H1 (cell line): Measurements from ENCODE around the gene H2AZ2. TPM values are rescaled to one million over a fixed set of nuclear protein-coding genes. Genes with fewer than 3 reads are reported as not detected.

Experiments used
- CTCF ChIA-PET: fragments of 300-600 bp; sonication (Branson Sonifier 250); formaldehyde crosslinking; loops from one replicate; lab custom pipeline; 2021; ENCODE audit not compliant: partially characterized antibody; lab: Charles Lee
- POLR2A ChIA-PET: fragments of 300-600 bp; sonication (Branson Sonifier 250); formaldehyde crosslinking; loops from one replicate; lab custom pipeline; 2021; ENCODE audit warnings: inconsistent platforms; ENCODE audit not compliant: partially characterized antibody; lab: Charles Lee
- DNase-seq, 2 experiments: peaks; one replicate each; pipeline versions ENCODE4 v3.0.0 to v3.0.0-alpha.2; 2010 to 2022; ENCODE audit warnings: low spot score in 2 of 2, low read depth in 1 of 2, mixed read lengths in 1 of 2
- FAIRE-seq: peaks from 2 replicates; lab custom pipeline; 2011; peaks lifted over from hg19 to GRCh38; lab: Jason Lieb, UNC
- H2AFZ ChIP-seq: 2 replicates; pipeline ENCODE4 v1.8.1; 2012; ENCODE audit warnings: low read length, inconsistent platforms
- H2AK5ac ChIP-seq: 2 replicates; pipeline ENCODE4 v1.6.1; 2013; ENCODE audit warnings: low read depth, low read length
- H2BK120ac ChIP-seq: replicated peaks from 2 replicates; pipeline ENCODE3; 2013; ENCODE audit warnings: low read depth, low read length, inconsistent platforms
- H2BK12ac ChIP-seq: 2 replicates; pipeline ENCODE4 v1.6.1; 2013; ENCODE audit warnings: low read depth, low read length
- H2BK15ac ChIP-seq: 2 replicates; pipeline ENCODE4 v1.6.1; 2013; ENCODE audit warnings: low read length
- H2BK20ac ChIP-seq: 2 replicates; pipeline ENCODE4 v1.6.1; 2013; ENCODE audit warnings: low read length
- H2BK5ac ChIP-seq: 2 replicates; pipeline ENCODE4 v1.6.1; 2013; ENCODE audit warnings: low read depth, low read length
- H3K14ac ChIP-seq: 2 replicates; pipeline ENCODE4 v1.6.1; 2013; ENCODE audit warnings: inconsistent platforms; ENCODE audit not compliant: insufficient read length
- H3K18ac ChIP-seq: 2 replicates; pipeline ENCODE4 v1.6.1; 2013; ENCODE audit warnings: low read length; ENCODE audit errors: extremely low read depth
- H3K23ac ChIP-seq: 2 replicates; pipeline ENCODE4 v1.6.1; 2013; ENCODE audit warnings: inconsistent platforms; ENCODE audit not compliant: insufficient read length
- H3K23me2 ChIP-seq: 2 replicates; pipeline ENCODE4 v1.6.1; 2013; ENCODE audit warnings: low read depth, low read length
- H3K27ac ChIP-seq: 2 replicates; pipeline ENCODE4 v1.6.1; 2011; ENCODE audit warnings: low read depth, low read length, inconsistent platforms
- H3K27me3 ChIP-seq, 4 experiments: replicated peaks in 1 of 4; 1 replicate in 1 of 4; 2 replicates in 3 of 4; pipeline versions ENCODE4 v1.6.1 to v1.8.1; 2011 to 2013; ENCODE audit warnings: low read length in 3 of 4, mild to moderate bottlenecking in 3 of 4, inconsistent platforms in 2 of 4, mixed read lengths in 2 of 4, moderate library complexity in 1 of 4; ENCODE audit not compliant: control insufficient read depth in 3 of 4, insufficient read depth in 3 of 4; ENCODE audit errors: extremely low read depth in 1 of 4
- H3K36me3 ChIP-seq, 4 experiments: 2 replicates each; pipeline versions ENCODE4 v1.6.1 to v1.8.1; 2011 to 2013; ENCODE audit warnings: mild to moderate bottlenecking in 4 of 4, low read length in 3 of 4, moderate library complexity in 2 of 4, control low read depth in 1 of 4, inconsistent platforms in 1 of 4; ENCODE audit not compliant: insufficient read depth in 4 of 4, control insufficient read depth in 2 of 4
- H3K4ac ChIP-seq: replicated peaks from 2 replicates; pipeline ENCODE3; 2013; ENCODE audit warnings: low read length, low read depth, mixed read lengths, inconsistent platforms; ENCODE audit not compliant: insufficient read length
- H3K4me1 ChIP-seq, 4 experiments: replicated peaks in 1 of 4; 1 replicate in 1 of 4; 2 replicates in 3 of 4; pipeline versions ENCODE4 v1.6.1 to v1.8.1; 2011 to 2013; ENCODE audit warnings: low read length in 3 of 4, inconsistent platforms in 2 of 4, mixed read lengths in 1 of 4; ENCODE audit not compliant: insufficient read depth in 4 of 4, control insufficient read depth in 3 of 4
- H3K4me2 ChIP-seq, 2 experiments: 2 replicates each; pipeline versions ENCODE4 v1.6.1 to v1.8.1; 2011 to 2013; ENCODE audit warnings: low read depth in 2 of 2, low read length in 2 of 2, control low read depth in 1 of 2, inconsistent platforms in 1 of 2, mild to moderate bottlenecking in 1 of 2; ENCODE audit not compliant: insufficient read depth in 1 of 2
- H3K4me3 ChIP-seq, 4 experiments: fragments of 200-600, 300-600 bp in 1 of 4; sonication (generic), shearing (Covaris generic), sonication (Bioruptor Twin) in 1 of 4; 2 replicates each; pipeline versions ENCODE4 v1.5.1 to v1.8.1; 2011 to 2016; ENCODE audit warnings: low read length in 4 of 4, low read depth in 3 of 4, control low read depth in 2 of 4, inconsistent platforms in 2 of 4, mild to moderate bottlenecking in 2 of 4, mixed read lengths in 1 of 4, moderate library complexity in 1 of 4; ENCODE audit not compliant: insufficient read depth in 2 of 4; ENCODE audit errors: extremely low read depth in 1 of 4
- H3K56ac ChIP-seq: replicated peaks from 2 replicates; pipeline ENCODE3; 2013; ENCODE audit warnings: low read depth, mild to moderate bottlenecking, mixed read lengths, low read length, inconsistent platforms; ENCODE audit not compliant: insufficient read length
- H3K79me1 ChIP-seq: 2 replicates; pipeline ENCODE4 v1.6.1; 2013; ENCODE audit warnings: low read depth, low read length, control low read depth
- H3K79me2 ChIP-seq, 2 experiments: 2 replicates each; pipeline versions ENCODE4 v1.6.1 to v1.8.1; 2012 to 2013; ENCODE audit warnings: low read length in 2 of 2, mild to moderate bottlenecking in 2 of 2, inconsistent platforms in 1 of 2; ENCODE audit not compliant: insufficient read depth in 2 of 2, control insufficient read depth in 1 of 2
- H3K9ac ChIP-seq, 4 experiments: replicated peaks in 1 of 4; 1 replicate in 1 of 4; 2 replicates in 3 of 4; pipeline versions ENCODE4 v1.6.1 to v1.8.1; 2011 to 2013; ENCODE audit warnings: low read depth in 3 of 4, low read length in 3 of 4, control low read depth in 2 of 4, mild to moderate bottlenecking in 2 of 4, moderate library complexity in 2 of 4, inconsistent platforms in 1 of 4; ENCODE audit errors: extremely low read depth in 1 of 4
- H3K9me3 ChIP-seq, 2 experiments: 2 replicates each; pipeline versions ENCODE4 v1.6.1 to v1.8.1; 2012 to 2013; ENCODE audit warnings: mild to moderate bottlenecking in 2 of 2, moderate library complexity in 2 of 2, control low read depth in 1 of 2, inconsistent platforms in 1 of 2, low read depth in 1 of 2, low read length in 1 of 2, mixed read lengths in 1 of 2; ENCODE audit not compliant: insufficient read depth in 2 of 2
- H4K20me1 ChIP-seq, 2 experiments: replicated peaks in 1 of 2; 2 replicates each; pipeline versions ENCODE3 to v1.8.1; 2011 to 2013; ENCODE audit warnings: inconsistent platforms in 2 of 2, low read length in 2 of 2, mild to moderate bottlenecking in 1 of 2; ENCODE audit not compliant: insufficient read depth in 2 of 2, control insufficient read depth in 1 of 2
- H4K5ac ChIP-seq: 2 replicates; pipeline ENCODE4 v1.6.1; 2013; ENCODE audit warnings: low read length, low read depth, mixed read lengths, inconsistent platforms; ENCODE audit not compliant: insufficient read length
- H4K8ac ChIP-seq: 2 replicates; pipeline ENCODE4 v1.8.0; 2013; ENCODE audit warnings: mild to moderate bottlenecking, moderate library complexity, low read length, inconsistent platforms; ENCODE audit not compliant: insufficient read depth; ENCODE audit errors: extremely low read depth
- H4K91ac ChIP-seq: replicated peaks from 2 replicates; pipeline ENCODE3; 2013; ENCODE audit warnings: low read length, mixed read lengths, inconsistent platforms; ENCODE audit not compliant: insufficient read length
- PHF8 ChIP-seq: fragments of 200-600 bp; sonication (generic); conservative IDR thresholded peaks from 2 replicates; pipeline ENCODE4 v1.7.1; 2012; ENCODE audit warnings: low read depth, mild to moderate bottlenecking, inconsistent platforms, low read length, moderate library complexity
- WGBS, 2 experiments: shearing (Covaris generic) in 1 of 2; methylation state at CpG; one replicate each; pipeline versions ENCODE4 v1.1.6 to v1.1.7; 2013 to 2015; ENCODE audit warnings: low lambda C conversion rate in 2 of 2, mixed read lengths in 2 of 2, inconsistent platforms in 1 of 2, low coverage in 1 of 2, missing lambda C conversion rate in 1 of 2; ENCODE audit not compliant: insufficient replicate concordance in 2 of 2, insufficient coverage in 1 of 2, insufficient read length in 1 of 2; ENCODE audit errors: extremely low coverage in 1 of 2, missing lambda C conversion rate in 1 of 2; 5-methylcytosine and 5-hydroxymethylcytosine counted together
- polyA plus RNA-seq, 7 experiments: library from polyadenylated mRNA; depleted of rRNA in 3 of 7; stranded (reverse) in 5 of 7; unstranded in 2 of 7; fragments of >200 nt in 5 of 7; fragments of 200-250 nt in 2 of 7; gene quantifications; 1 replicate in 5 of 7; 2 replicates in 1 of 7; 4 replicates in 1 of 7; pipeline versions ENCODE4 v1.2.1 to v1.2.3, GENCODE V29; 2011 to 2013; ENCODE audit warnings: missing spikeins in 2 of 7, mixed read lengths in 2 of 7
- total RNA-seq: library from RNA; stranded (reverse); fragmentation: NEBNext Ultra II Directional; extraction: Animal tissue kit (Norgen Biotek cat#: 25700); gene quantifications from 2 replicates; pipeline ENCODE4 v1.2.1, GENCODE V29; 2021

Gene H2AZ2
- total and polyA plus RNA-seq, 2 of the 8 experiments (the other 6 are each of a cell fraction or from before 2014, with no cell fraction given) = 168 to 187 TPM

- Histone ChIP-seq H4K5ac (no peak overlapping the region), H3K23me2 (no peaks in the 10 kb centered on the region), H2BK12ac (no peak overlapping the region), H2BK5ac (no peak overlapping the region), H4K20me1 (no peaks in the 10 kb centered on the region), H2AK5ac (no peak overlapping the region), H3K79me2 (no peaks in the 10 kb centered on the region), H2BK20ac (no peak overlapping the region), H2BK15ac (no peak overlapping the region), H3K4me3 (no peak overlapping the region), H3K4me1 (no peaks in the 10 kb centered on the region), H3K23ac (no peak overlapping the region), H3K14ac (no peak overlapping the region), H3K9ac (no peak overlapping the region), H3K4ac (no peak overlapping the region), H4K91ac (no peak overlapping the region), H2AFZ (0 out of 2 replicates have a peak overlapping the region, but pooled peaks have one; percentile 20), H2BK120ac (no peak overlapping the region), H3K56ac (no peak overlapping the region), H3K9me3 (peaks cover 0 to 4% of the 10 kb centered on the region in 2 experiments; a peak in 1 of 4 replicates), H3K79me1 (no peaks in the 10 kb centered on the region), H3K36me3 (no peaks in the 10 kb centered on the region), H3K27ac (no peak overlapping the region), H4K8ac (peak overlapping the region; percentile 11; the same call in 1 of the 2 replicates), H3K4me2 (no peak overlapping the region), H3K18ac (no peak overlapping the region), H3K27me3 (no peaks in the 10 kb centered on the region; a peak in 2 of 7 replicates)
- TF ChIP-seq PHF8 = no peak
- ChIA-PET CTCF (interaction anchor here (0.7 kb wide), 1 partner anchor 10 kb away, joined by 3 read pairs; no protein-coding TSS in a partner anchor), POLR2A (interaction anchor here (0.7 to 0.8 kb wide), 2 partner anchors 10 to 20 kb away, joined by 3 to 4 read pairs; no protein-coding TSS in a partner anchor)
- 72% methylated on average over 7 of the region's 8 CpGs; no CpG with 5 or more reads in 1 of the 2 experiments for WGBS, 2 experiments
- DNase-seq (no peak), FAIRE-seq (no peak)
These were observed 45.9 kb upstream of the H2AZ2 start for GRCh38 chr7:44893710-44894234.
